Thyroid gland (tissue), 4 donors: Measurements from ENCODE around the gene WDR81.

Experiments
- POLR2A ChIP-seq, 2 donors: fragments of 450-650 bp; IDR thresholded peaks; one replicate each; pipeline ENCODE4 v1.6.1; 2017; ENCODE audit warnings: antibody characterized with exemption in 2 of 2, mild to moderate bottlenecking in 2 of 2, moderate library complexity in 1 of 2
- TF ChIP-seq, protein P1 (sequence below), 6 experiments: fragments of 200-600 bp in 3 of 6; fragments of 450-650 bp in 3 of 6; sonication (generic) in 3 of 6; IDR thresholded peaks; one replicate each; pipeline ENCODE4 v1.5.1; 2016 to 2019; ENCODE audit warnings: antibody characterized with exemption in 6 of 6, mild to moderate bottlenecking in 2 of 6, inconsistent platforms in 1 of 6, moderate library complexity in 1 of 6

DNA sequence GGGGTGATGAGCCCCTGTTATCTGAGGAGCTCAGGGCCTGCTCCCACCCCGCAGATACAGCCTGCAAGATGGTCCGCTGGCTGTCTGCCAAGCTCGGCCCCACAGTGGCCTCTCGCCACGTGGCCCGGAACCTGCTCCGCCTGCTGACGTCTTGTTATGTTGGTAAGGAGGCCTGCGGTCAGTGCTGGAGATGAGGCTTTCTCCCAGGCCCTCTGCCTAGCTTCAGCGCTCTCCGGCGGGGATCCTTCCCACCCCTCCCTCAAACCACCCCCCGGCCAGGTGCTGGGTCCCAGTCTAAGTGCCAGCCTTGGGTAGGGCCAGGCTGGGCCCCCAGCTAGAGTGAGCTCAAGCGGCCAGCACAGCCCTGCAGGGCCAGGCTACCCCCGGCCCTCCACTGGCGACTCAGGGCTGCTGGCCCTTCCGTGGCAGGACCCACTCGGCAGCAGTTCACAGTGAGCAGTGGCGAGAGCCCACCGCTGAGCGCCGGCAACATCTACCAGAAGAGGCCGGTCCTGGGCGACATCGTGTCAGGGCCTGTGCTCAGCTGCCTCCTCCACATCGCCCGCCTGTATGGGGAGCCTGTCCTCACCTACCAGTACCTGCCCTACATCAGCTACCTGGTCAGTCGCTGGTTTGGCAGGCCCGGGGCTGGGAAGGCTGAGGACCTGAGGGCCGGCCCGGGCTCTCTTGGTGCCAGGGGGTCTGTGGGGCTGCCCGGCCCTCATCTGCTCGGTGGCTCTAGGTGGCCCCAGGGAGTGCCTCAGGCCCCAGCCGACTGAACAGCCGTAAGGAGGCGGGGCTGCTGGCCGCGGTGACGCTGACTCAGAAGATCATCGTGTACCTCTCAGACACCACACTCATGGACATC is 6.1 kb downstream of the WDR81 start:
- TF ChIP-seq, protein P1, sequence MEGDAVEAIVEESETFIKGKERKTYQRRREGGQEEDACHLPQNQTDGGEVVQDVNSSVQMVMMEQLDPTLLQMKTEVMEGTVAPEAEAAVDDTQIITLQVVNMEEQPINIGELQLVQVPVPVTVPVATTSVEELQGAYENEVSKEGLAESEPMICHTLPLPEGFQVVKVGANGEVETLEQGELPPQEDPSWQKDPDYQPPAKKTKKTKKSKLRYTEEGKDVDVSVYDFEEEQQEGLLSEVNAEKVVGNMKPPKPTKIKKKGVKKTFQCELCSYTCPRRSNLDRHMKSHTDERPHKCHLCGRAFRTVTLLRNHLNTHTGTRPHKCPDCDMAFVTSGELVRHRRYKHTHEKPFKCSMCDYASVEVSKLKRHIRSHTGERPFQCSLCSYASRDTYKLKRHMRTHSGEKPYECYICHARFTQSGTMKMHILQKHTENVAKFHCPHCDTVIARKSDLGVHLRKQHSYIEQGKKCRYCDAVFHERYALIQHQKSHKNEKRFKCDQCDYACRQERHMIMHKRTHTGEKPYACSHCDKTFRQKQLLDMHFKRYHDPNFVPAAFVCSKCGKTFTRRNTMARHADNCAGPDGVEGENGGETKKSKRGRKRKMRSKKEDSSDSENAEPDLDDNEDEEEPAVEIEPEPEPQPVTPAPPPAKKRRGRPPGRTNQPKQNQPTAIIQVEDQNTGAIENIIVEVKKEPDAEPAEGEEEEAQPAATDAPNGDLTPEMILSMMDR (IDR thresholded peaks at IDR 0.05): no peak
- TF ChIP-seq POLR2A (IDR thresholded peaks at IDR 0.05): no peak
